HepG2 (cell line): ENCODE results near the gene PTPN18. TPM values are rescaled to one million over a fixed set of nuclear protein-coding genes. Genes with fewer than 3 reads are reported as not detected.

Experiments
- ATAC-seq: fragments of 200-7000 bp; cut with Tn5 transposase; 3 replicates; pipeline ENCODE4 v1.9.1; 2020; ENCODE audit warnings: mild to moderate bottlenecking, moderate library complexity
- BruUV-seq: library from RNA; stranded (reverse); fragments of 400-500 nt; replicated peaks from 2 replicates; lab custom pipeline; 2021; lab: Mats Ljungman, UMichigan
- CTCF ChIA-PET: fragments of 300-600 bp; formaldehyde crosslinking; extraction: SDS; loops from one replicate; lab custom pipeline; 2021; ENCODE audit warnings: low total read pairs, inconsistent platforms, low intra/inter-chr PET ratio; lab: Yijun Ruan, JAX
- POLR2A ChIA-PET: fragments of 350-600 bp; sonication (Branson Sonifier 250); formaldehyde crosslinking; loops from one replicate; lab custom pipeline; 2020; ENCODE audit warnings: antibody characterized with exemption, inconsistent platforms; lab: Yijun Ruan, JAX
- DNase-seq: peaks from one replicate; pipeline ENCODE4 v3.0.0-alpha.2; 2015; ENCODE audit warnings: low spot score
- FAIRE-seq: peaks from 3 replicates; lab custom pipeline; 2011; peaks lifted over from hg19 to GRCh38; lab: Jason Lieb, UNC
- H2AFZ ChIP-seq: one replicate; pipeline ENCODE4 v1.6.1; 2011; ENCODE audit warnings: low read length, inconsistent platforms
- H3K27ac ChIP-seq: fragments of 300-600 bp; 3 replicates; pipeline ENCODE4 v1.8.0; 2011; ENCODE audit warnings: mixed run types, mild to moderate bottlenecking, mixed read lengths, low read length, inconsistent platforms; ENCODE audit not compliant: insufficient read depth; ENCODE audit errors: extremely low read length
- H3K27me3 ChIP-seq, 2 experiments: fragments of 200-600 bp in 1 of 2; 2 replicates in 1 of 2; 3 replicates in 1 of 2; pipeline versions ENCODE4 v1.6.0 to v1.8.0; 2011; ENCODE audit warnings: low read length in 2 of 2, mild to moderate bottlenecking in 2 of 2, moderate library complexity in 2 of 2, inconsistent platforms in 1 of 2; ENCODE audit not compliant: insufficient read depth in 2 of 2, control insufficient read depth in 1 of 2
- H3K36me3 ChIP-seq, 2 experiments: fragments of 200-600 bp in 1 of 2; replicated peaks in 1 of 2; 2 replicates in 1 of 2; 3 replicates in 1 of 2; pipeline versions ENCODE4 v1.5.1 to v1.8.0; 2011; ENCODE audit warnings: low read length in 2 of 2, inconsistent platforms in 1 of 2; ENCODE audit not compliant: insufficient read depth in 2 of 2, control insufficient read depth in 1 of 2
- H3K4me1 ChIP-seq: 2 replicates; pipeline ENCODE4 v1.5.1; 2012; ENCODE audit warnings: low read length, inconsistent platforms; ENCODE audit not compliant: insufficient read depth
- H3K4me2 ChIP-seq: 2 replicates; pipeline ENCODE4 v1.6.0; 2011; ENCODE audit warnings: low read depth, low read length, inconsistent platforms
- H3K4me3 ChIP-seq, 3 experiments: fragments of 200-600 bp in 1 of 3; sonication (generic), shearing (Covaris generic) in 1 of 3; replicated peaks in 1 of 3; 2 replicates each; pipeline ENCODE4 v1.5.1; 2011 to 2016; ENCODE audit warnings: low read length in 3 of 3, inconsistent platforms in 2 of 3, low read depth in 2 of 3, mild to moderate bottlenecking in 2 of 3, control low read depth in 1 of 3, mixed read lengths in 1 of 3; ENCODE audit not compliant: insufficient read depth in 1 of 3
- H3K79me2 ChIP-seq: one replicate; pipeline ENCODE4 v1.6.1; 2011; ENCODE audit warnings: low read length, inconsistent platforms; ENCODE audit not compliant: insufficient read depth
- H3K9ac ChIP-seq: 2 replicates; pipeline ENCODE4 v1.6.0; 2011; ENCODE audit warnings: mild to moderate bottlenecking, low read depth, low read length, inconsistent platforms; ENCODE audit not compliant: insufficient read depth
- H3K9me3 ChIP-seq: 2 replicates; pipeline ENCODE4 v1.5.1; 2012; ENCODE audit warnings: mild to moderate bottlenecking, low read length
- H4K20me1 ChIP-seq: 2 replicates; pipeline ENCODE4 v1.6.0; 2011; ENCODE audit warnings: inconsistent platforms, mild to moderate bottlenecking, low read length, moderate library complexity; ENCODE audit not compliant: insufficient read depth
- CREB1 ChIP-seq, 2 experiments: fragments of 450-650 bp in 1 of 2; IDR thresholded peaks; 2 replicates each; pipeline ENCODE4 v1.6.1; 2016 to 2017; ENCODE audit warnings: control low read depth in 1 of 2, mild to moderate bottlenecking in 1 of 2, missing compliant biosample characterization in 1 of 2, missing genetic modification characterization in 1 of 2
- FOXP1 ChIP-seq, 2 experiments: fragments of 450-650 bp in 1 of 2; IDR thresholded peaks; 2 replicates each; pipeline ENCODE4 v1.6.1; 2017 to 2018; ENCODE audit warnings: antibody characterized with exemption in 1 of 2
- SATB2 ChIP-seq: sonication (generic); formaldehyde crosslinking; IDR thresholded peaks from 2 replicates; pipeline ENCODE4 v1.5.0; 2020; ENCODE audit warnings: missing genetic modification reagents
- SETDB1 ChIP-seq: sonication (generic); formaldehyde crosslinking; IDR thresholded peaks from 2 replicates; pipeline ENCODE4 v1.5.1; 2020; ENCODE audit warnings: missing genetic modification reagents, mild to moderate bottlenecking, borderline replicate concordance
- SNAI1 ChIP-seq: sonication (generic); formaldehyde crosslinking; IDR thresholded peaks from 2 replicates; pipeline ENCODE4 v1.5.0; 2020; ENCODE audit warnings: mild to moderate bottlenecking, missing genetic modification reagents, borderline replicate concordance
- ZNF296 ChIP-seq: sonication (generic); formaldehyde crosslinking; conservative IDR thresholded peaks from 2 replicates; pipeline ENCODE4 v1.5.0; 2020; ENCODE audit warnings: mild to moderate bottlenecking, missing genetic modification reagents
- WGBS: methylation state at CpG from one replicate; pipeline ENCODE4 v1.1.6; 2017; ENCODE audit warnings: low lambda C conversion rate; 5-methylcytosine and 5-hydroxymethylcytosine counted together
- in situ Hi-C: cut with HindIII; loops from 2 replicates; pipeline ENCODE4 v1.10.0; 2017; ENCODE audit warnings: low pct_unique_long_range_greater_than_20kb; ENCODE audit not compliant: extremely low pct_ligation_motif_present
- intact Hi-C: fragments of 100-400 bp; cut with micrococcal nuclease; formaldehyde crosslinking; loops from one replicate; pipeline ENCODE4 v1.10.0; 2022; ENCODE audit not compliant: unreplicated experiment
- polyA plus RNA-seq, 8 experiments: library from polyadenylated mRNA; depleted of rRNA in 3 of 8; stranded (reverse) in 7 of 8; unstranded in 1 of 8; fragments of >200 nt; fragmentation: Illumina TruSeq in 4 of 8; extraction: Trizol in 4 of 8; gene quantifications; 2 replicates each; pipeline versions ENCODE4 v1.2.1 to v1.2.3, GENCODE V29; 2011 to 2016; ENCODE audit warnings: low read depth in 4 of 8, missing spikeins in 1 of 8, mixed read lengths in 1 of 8; ENCODE audit not compliant: insufficient read depth in 1 of 8
- total RNA-seq, 5 experiments: library from RNA; depleted of rRNA; stranded (reverse); fragments of >200 nt; fragmentation: Illumina TruSeq; extraction: Trizol; gene quantifications; 2 replicates each; pipeline ENCODE4 v1.2.3, GENCODE V29; 2016; ENCODE audit warnings: low read depth in 1 of 5
- TF ChIP-seq, protein P1 (sequence below): sonication (generic); formaldehyde crosslinking; IDR thresholded peaks from 2 replicates; pipeline ENCODE4 v1.4.0; 2020; ENCODE audit warnings: missing genetic modification reagents

PTPN18 gene
- total and polyA plus RNA-seq, 2 of the 13 experiments (the other 11 are each of a cell fraction or from before 2014, with no cell fraction given) = 14.8 to 39.6 TPM

- no peak overlapping the region for H2AFZ ChIP-seq
- no peaks in the 10 kb centered on the region for H4K20me1 ChIP-seq
- no peak for DNase-seq
- no peak overlapping the region for H3K9ac ChIP-seq
- no TSS peak for BruUV-seq
- intact Hi-C loops = no loop called here
- no peak for FAIRE-seq
- H3K27ac ChIP-seq = no peak overlapping the region
- H3K27me3 ChIP-seq = peaks cover 4 to 27% of the 10 kb centered on the region in 2 experiments
- no peaks in the 10 kb centered on the region for H3K4me1 ChIP-seq
- WGBS = 5% methylated on average over 4 of the region's 4 CpGs
- POLR2A ChIA-PET = no interaction called here
- no peak for ATAC-seq
- TF ChIP-seq CREB1 (IDR thresholded peaks at IDR 0.05) (peak; percentile 41; the same call in 1 of the 2 replicates), CREB1 (CRISPR knock-in tag; IDR thresholded peaks at IDR 0.05) (no peak), ZNF296 (CRISPR knock-in tag) (no peak), SETDB1 (CRISPR knock-in tag) (no peak), SATB2 (CRISPR knock-in tag) (no peak), SNAI1 (no peak), FOXP1 (IDR thresholded peaks at IDR 0.05) (no peak), FOXP1 (CRISPR knock-in tag; IDR thresholded peaks at IDR 0.05) (no peak)
- TF ChIP-seq, protein P1, sequence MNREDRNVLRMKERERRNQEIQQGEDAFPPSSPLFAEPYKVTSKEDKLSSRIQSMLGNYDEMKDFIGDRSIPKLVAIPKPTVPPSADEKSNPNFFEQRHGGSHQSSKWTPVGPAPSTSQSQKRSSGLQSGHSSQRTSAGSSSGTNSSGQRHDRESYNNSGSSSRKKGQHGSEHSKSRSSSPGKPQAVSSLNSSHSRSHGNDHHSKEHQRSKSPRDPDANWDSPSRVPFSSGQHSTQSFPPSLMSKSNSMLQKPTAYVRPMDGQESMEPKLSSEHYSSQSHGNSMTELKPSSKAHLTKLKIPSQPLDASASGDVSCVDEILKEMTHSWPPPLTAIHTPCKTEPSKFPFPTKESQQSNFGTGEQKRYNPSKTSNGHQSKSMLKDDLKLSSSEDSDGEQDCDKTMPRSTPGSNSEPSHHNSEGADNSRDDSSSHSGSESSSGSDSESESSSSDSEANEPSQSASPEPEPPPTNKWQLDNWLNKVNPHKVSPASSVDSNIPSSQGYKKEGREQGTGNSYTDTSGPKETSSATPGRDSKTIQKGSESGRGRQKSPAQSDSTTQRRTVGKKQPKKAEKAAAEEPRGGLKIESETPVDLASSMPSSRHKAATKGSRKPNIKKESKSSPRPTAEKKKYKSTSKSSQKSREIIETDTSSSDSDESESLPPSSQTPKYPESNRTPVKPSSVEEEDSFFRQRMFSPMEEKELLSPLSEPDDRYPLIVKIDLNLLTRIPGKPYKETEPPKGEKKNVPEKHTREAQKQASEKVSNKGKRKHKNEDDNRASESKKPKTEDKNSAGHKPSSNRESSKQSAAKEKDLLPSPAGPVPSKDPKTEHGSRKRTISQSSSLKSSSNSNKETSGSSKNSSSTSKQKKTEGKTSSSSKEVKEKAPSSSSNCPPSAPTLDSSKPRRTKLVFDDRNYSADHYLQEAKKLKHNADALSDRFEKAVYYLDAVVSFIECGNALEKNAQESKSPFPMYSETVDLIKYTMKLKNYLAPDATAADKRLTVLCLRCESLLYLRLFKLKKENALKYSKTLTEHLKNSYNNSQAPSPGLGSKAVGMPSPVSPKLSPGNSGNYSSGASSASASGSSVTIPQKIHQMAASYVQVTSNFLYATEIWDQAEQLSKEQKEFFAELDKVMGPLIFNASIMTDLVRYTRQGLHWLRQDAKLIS (CRISPR knock-in tag) = no peak
- TF ChIP-seq, all 625 proteins: peak for 1
- no peaks in the 10 kb centered on the region for H3K36me3 ChIP-seq
- H3K79me2 ChIP-seq = no peaks in the 10 kb centered on the region
- H3K9me3 ChIP-seq = no peaks in the 10 kb centered on the region
- CTCF ChIA-PET = no interaction called here
- no peak overlapping the region for H3K4me2 ChIP-seq
- in situ Hi-C loops = no loop called here
- no peak overlapping the region for H3K4me3 ChIP-seq
Observed at GRCh38 chr2:130381145-130381544, 25.3 kb downstream of the PTPN18 start.
